HG02870 (cell line): ENCODE data around the gene PKN3.

Source experiments
- ATAC-seq: cut with Tn5 transposase; IDR thresholded peaks from one replicate; pipeline ENCODE4 v1.9.1; 2021; ENCODE audit warnings: mild to moderate bottlenecking, moderate library complexity; ENCODE audit not compliant: unreplicated experiment

The PKN3 gene

DNA sequence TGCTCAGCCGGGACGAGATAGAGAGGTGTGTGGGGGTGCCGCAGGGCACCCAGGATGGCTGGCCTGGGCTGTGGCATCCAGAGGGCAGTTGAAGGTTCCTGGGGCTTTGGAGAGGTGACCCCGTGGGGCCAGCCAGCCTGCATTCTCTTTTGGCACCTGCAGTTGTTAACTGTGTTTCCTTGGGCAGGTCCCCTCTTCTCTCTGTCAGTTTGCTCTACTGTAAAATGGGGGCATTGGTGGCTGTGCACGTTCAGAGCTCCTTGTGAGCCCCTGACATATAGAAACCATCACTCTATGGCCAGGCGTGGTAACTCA lies 13.1 kb downstream of the PKN3 start:
- ATAC-seq: no peak

DNA sequence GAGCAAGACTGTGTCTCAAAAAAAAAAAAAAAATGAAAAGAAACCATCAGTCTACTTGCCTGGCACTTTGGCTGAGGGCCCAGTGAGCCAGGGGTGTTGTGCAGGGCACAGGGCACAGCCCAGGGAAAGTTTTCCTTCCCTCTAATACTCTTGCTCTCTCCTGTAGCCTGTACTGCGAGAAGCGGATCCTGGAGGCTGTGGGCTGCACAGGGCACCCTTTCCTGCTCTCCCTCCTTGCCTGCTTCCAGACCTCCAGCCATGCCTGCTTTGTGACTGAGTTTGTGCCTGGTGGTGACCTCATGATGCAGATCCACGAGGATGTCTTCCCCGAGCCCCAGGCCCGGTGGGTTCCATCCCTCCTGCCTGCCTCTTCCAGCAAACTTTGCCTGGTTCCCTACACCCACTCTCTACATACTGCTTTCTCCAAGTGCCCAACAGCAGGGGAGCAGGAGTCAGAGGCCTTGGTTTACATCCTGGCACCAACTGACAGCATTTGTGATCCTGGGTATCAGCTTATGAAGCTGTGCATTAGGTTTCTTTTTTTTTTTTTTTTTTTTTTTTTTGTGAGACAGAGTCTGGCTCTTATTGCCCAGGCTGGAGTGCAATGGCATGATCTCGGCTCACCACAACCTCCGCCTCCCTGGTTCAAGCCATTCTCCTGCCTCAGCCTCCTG lies 14.4 kb downstream of the PKN3 start:
- ATAC-seq: no peak

DNA sequence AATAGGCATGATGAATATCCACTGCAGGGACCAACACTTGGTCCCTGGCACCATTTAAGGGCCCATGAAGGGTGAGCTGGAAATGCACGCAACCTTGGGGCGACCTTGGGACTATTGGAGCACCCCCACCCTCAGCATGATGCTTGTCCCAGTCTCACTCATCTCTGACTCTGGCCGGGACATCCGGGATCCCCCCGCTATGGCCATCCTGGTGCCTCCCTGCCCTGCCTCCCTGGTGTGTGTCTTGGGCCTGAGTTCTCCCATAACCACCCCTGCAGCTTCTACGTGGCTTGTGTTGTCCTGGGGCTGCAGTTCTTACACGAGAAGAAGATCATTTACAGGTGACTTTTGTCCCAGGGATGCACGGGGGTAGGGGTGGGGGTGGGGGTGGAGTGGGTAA lies 15.7 kb downstream of the PKN3 start:
- ATAC-seq: no peak

DNA sequence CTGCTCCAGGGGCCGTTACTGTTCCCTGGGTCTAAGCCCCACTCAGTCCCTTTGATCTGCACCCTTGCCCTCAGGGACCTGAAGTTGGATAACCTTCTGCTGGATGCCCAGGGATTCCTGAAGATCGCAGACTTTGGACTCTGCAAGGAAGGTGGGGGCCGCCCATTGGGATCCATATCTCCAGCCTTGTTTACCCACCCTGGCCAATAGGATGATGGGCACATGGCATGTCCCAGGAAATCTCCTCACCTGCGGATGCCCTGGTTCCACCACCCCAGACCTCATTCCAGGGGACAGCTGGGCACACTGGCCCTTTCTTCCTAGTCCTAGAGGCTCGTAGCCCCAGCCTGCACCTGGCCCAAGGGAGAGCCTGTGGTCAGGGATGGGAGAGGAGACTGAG lies 16.2 kb downstream of the PKN3 start:
- ATAC-seq: no peak

DNA sequence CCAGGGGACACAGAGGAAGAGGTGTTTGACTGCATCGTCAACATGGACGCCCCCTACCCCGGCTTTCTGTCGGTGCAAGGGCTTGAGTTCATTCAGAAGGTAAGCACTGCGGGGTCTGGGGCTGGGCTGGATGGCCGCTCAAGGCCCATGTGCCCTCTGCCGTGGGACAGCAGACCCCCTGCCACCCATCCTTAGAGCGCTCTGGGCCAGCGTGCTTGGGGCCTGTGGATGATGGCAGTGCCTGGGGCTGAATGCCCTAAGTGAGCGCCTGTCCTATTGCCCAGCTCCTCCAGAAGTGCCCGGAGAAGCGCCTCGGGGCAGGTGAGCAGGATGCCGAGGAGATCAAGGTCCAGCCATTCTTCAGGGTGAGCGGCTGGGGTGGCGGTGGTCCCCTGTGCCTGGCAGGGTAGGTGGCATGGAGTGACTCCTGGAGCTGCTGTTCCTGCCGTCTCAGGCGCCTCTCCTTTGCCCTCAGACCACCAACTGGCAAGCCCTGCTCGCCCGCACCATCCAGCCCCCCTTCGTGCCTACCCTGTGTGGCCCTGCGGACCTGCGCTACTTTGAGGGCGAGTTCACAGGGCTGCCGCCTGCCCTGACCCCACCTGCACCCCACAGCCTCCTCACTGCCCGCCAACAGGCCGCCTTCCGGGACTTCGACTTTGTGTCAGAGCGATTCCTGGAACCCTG lies 17.8 kb downstream of the PKN3 start:
- ATAC-seq: no peak

DNA sequence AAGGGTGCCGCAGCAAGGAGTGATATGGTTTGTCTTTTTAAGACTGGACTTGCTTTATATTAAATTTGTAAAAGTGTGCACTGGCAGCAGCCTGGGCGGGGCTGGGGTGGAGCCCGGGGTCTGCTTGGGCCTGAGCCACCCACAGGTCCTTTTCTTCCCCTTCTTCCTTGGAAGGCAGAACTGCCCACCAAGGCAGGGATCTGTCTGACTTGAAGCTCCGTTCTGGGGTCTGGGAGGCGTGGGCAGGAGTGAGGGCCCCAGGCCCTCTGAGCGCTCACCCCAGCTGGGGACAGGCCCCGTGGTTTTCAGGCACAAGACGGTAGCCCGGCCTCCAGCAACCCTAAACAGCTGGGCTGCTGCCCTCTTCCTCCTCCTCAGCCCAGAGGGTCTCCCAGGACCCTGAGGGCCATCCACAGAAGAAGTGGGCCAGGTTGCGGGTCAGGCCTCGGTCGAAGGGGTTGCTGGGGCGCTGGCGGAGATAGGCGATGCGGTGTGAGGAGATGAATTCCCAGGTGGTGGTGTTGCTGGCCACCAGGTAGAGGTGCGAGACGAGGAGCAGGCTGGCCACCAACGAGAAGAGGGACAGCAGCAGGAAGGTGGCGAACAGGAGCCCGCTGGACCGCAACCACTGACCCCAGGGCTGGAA lies 18.7 kb downstream of the PKN3 start:
- ATAC-seq: no peak

DNA sequence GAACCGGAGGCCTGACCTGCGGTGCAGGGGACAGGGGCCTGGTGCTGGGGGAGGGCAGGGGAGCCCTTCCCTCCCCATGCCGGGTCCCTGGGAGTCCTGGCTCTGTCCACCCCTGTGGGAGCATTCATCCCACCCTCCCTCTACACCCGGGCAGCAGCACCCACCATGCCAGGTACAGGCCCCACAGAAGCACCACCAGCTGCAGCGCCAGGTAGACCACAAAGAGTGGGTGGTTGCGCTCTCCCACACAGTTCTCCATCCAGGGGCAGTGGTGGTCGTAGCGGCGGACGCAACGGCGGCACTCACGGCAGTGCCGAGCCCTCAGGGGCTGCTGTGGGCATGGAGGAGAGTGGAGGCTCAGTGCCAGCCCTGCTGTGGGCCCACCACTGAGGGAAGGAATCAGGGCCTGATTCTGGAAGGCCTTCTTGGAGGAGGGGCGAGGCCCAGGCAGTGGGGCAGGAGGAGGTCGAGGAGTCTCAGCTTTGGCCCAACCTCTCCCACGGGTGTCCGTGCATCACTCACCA lies 19.2 kb downstream of the PKN3 start:
- ATAC-seq: no peak

DNA sequence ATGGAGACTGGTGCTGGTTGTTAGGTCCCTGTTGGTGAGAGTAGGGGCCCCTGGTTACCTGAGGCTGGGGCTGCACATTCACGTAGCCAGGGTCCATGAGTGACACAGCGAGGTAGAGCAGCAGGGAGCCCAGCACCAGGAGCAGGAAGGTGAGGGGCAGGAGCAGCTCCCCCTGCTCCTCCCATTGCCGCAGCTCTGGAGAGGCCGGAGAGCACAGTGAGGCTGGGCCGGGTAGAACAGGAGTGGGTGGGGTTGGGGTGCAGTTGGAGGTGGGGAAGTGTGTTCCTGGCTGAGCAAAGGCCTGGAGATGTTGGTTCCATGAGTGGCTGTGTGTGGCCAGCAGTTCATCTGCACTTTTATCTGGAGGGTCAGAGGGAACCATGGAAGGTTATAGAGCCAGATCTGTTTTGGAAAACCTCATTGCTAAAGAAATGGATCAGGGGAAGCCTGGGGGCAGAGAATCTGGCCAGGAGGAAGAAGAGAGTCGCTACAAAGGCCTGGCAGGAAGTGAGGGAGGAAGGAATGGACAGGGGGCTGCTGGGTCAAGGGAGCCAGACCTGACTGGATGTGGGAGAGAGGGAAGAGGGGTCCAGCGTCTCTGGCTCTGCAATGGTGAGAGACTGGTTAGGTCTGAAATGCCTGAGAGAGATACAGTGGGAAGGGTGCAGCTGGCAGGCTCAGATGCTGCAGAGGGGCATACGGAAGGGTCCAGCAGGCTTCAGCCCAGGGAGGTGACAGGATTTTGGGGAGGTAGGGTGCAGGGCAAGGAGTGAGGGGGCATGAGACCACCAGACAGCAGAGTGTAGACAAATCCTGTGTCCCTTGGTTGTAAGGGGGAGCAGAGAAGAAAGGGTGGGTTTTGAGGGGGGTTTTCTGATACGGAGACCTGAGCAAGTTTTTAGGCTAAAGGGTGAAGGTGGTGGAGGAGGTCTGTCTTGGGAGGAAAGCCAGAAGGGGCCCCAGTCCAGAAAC lies 20.4 kb downstream of the PKN3 start:
- ATAC-seq: no peak

DNA sequence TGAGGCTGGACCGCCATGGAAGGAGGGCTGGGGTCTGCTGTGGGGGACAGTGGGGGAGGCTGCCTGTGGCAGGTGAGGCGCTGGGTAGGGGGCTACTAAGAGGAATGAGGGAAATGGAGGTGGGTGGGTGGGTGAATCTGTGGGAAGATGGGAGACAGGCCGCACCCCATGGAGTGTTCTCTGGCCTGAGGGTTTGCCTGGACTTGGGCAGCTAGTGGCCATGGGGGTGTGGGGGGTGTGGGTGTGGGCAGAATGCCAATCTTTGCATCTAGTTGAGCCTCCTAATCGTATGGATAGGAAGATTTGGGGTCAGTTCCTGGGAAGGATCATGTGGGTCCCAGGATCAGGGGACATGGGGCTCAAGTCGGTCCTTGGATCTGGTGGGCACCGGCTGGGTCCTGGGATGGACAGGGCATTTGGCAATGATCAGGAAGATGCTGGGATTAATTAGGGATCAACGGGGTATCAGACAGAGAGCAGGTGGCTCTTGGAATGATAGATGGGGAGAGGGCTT lies 21.1 kb downstream of the PKN3 start:
- ATAC-seq: no peak

DNA sequence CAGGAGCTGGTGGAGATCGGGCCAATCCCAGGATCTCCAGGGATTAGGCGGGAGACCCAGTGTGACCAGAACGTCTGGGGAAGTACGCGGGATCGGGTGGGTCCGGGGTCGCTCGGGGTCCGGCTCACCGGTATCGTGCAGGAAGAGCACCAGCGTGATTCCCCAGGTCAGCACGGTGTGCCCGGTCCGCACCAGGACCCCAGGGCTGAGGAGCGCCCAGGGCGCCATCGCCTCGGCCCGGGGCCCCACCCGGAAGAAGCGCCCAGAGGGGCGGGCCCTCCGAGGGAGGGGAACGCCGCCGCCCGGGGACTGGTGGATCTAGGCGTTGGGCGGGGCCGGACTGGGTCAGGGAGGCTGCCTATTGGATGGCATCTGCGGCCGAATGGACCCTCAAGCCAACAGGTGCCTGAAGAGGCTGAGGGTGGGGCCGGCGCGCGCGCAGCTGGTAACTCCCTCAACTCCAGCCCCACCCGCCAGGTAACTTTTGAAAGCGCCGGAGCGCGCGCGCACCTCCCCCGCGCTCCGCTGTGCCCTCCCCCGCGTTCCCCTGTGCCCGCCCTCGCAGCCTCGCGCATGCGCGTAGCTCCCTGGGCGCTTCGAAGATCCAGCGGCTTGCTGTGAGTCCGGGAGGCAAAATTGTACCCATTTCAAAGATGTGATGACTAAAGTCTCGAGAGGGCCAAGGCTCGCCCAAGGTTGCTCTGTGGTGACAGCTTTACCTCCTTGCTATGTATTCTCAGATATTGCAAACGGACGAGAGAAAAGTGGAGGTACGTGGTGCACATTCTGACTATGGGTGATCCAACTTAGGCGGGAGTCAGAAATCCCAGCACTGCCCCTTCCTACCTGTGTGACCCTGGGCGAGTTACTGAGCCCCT lies 21.8 kb downstream of the PKN3 start, which contains the start of gene ZDHHC12:
Gene ZDHHC12 (minus strand): TSS at position 262 of the 878 bp plus-strand sequence. CDS start 34 bp downstream, at position 228.
- ATAC-seq: peak; percentile 89

DNA sequence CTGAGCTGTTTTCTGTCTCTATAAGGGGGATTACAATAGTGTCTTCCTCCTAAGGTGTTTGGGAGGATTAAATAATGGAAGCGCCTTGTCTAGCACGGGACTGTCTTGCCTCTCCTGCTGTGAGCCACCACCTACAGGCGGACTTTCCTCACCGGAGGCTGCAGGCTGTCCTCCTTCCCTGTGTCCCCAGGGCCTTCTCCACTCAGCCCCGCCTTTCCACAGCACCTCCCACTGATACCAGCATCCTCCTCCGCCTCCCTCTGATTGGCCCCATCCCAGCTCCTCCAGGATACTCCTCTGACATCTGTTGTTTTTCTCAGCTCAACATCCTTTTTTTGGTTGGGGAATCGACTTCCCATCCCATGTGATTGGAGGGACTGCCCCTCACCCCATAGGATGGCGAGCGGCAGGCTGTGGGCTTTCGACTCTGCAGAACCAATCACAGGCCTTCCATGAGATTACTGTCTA lies 22.5 kb downstream of the PKN3 start:
- ATAC-seq: no peak

DNA sequence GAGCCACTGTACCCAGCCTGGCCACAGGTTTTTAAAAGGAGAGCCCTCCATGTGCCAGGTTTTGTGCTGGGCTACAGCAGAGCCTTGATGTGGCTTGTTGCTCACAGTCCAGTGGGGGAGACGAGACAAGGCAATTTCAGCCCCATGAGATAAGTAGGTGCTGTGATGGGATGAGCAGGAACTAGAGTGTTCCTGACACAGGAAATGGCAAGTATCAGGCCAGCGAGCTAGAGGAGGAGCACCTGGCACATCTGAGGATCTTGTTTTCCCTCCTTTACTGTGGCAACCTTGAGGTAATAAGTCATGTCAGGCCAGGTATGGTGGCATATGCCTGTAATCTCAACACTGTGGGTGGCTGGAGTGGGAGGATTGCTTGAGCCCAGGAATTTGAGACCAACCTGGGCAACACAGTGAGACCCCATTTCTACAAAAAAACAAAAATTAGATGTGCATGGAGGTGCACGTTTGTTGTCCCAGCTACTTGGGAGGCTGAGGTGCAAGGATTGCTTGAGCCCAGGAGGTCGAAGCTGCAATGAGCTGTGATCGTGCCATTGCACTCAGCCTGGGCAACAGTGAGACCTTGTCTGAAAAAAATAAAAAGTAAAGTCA lies 25.4 kb downstream of the PKN3 start:
- ATAC-seq: no peak

DNA sequence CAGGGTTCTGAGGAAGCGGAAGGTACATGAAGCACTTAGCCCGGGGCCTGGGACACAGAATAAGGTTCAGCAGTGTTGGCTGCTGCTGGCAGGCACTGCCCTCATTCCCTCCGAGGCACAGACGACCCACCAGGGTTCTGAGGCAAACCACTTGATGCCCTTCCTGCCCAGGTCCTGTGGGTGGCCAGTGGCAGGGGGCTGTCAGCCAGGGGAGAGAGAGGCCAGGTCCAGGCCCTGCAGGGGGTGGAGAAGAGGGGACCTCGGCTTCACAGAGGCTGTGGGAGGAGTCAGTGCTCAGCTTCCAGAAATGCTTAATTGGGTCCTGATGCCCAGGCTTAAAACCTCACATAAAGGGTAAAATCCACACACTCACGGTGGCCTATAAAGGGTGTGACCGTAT lies 26.0 kb downstream of the PKN3 start:
- no peak for ATAC-seq

DNA sequence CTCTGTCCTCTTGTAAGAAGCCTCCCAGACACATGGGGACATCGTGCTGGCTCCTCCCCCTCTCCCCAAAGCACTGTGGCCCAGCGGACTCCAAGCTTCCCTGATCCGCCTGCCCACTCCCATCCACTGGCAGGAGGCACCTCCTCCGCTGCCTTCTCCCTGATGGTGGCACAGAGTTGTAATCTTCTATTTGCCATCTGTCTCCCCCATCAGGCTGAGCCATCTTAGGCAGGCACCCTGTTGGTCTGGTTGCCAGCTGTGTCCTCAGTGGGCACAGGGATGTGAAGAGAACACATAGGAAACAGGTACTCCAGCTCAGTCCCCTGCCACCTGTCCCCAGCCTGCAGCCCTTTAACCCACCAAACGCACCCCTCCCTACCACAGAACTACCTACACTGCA lies 27.0 kb downstream of the PKN3 start:
- no peak for ATAC-seq

DNA sequence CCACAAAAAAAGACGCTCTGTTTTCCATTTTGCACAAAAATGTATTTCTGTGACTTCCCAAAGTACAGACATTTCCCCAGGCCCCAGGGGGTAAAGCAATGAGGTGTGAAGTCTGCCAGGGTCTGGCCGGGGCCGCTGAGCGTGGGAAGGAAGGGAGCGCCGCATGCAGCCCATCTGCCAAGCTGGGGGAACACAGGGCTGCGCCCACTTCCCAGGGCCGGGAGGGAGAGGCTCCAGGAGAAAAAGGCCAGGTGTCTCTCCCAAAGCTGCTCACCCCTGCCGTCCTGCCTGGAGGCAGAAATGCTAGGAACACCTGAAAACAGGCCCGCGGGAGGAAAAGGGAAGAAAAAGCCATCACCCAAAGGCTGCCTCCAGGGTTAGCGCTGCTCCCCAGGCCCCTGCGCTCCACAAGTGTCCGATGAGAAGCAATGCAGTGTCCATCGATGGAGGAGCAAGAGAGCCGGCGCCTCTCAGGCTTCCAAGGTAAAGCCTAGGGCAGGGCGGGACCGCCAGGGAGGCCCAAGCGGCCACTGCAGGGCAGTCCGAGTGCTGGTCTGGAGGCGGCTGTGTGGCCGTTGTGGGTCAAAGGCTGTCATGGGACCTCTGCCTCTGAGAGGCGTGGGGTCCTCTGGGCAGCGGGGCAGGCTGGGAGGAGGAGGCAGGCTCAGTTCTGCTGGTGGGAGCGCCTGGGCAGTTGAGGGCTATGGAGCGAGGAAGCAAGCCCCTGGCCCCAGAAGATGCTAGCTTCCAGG lies 27.6 kb downstream of the PKN3 start:
- ATAC-seq: no peak

DNA sequence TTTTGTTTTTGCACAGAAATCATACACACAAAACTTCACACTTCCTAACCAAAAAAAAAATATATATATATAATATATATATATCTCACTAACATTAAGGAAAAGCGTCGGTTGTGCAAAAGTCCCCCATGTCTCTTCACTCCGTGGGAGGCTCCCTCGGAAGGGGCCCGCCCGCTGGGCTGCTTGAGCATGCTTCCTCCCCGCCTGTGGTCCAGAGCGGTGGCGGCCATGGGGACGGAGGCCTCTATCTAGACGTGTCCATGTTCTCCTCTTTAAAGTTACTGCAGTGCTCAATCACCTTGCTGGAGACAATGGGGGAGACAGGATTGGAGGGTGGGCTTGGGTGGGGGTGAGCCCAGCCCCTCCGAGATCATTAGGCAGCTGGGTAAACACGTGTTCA lies 28.8 kb downstream of the PKN3 start:
- no peak for ATAC-seq

DNA sequence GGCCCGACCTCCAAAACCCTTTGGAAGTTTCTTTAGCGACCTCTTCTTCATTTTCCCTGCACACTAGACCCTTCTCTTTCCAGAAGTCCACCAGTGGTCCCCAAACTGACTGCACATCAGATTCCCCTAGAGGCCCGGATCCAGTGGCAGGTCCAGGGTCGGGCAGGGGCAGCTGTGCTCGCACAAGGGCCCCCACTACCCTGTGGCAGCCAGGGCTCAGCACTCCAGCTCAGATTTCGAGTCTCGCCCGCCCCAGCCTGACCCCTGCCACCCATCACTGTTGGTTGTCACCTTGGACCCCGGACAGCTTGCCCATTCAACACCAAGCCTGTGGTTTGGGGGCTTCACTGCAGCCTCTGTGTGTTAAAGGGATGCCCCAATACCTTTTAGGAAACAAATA lies 29.4 kb downstream of the PKN3 start:
- no peak for ATAC-seq

DNA sequence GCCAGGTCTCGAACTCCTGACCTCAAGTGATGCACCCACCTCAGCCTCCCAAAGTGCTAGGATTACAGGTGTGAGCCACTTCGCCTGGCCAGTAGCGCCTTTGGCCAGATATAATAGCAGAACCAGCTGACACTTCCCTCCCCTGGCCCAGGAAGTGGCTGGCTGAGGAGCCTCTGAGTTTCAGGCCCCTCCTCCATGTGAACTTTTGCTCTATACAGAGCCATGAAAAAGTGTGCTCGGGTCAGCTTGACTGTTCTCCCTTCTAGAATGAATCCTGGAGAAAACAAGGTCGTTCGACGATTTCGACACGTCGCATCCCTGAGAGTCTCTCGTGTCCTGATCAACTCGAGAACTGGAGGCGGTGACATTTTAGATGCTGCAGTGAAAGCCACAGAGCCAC lies 30.3 kb downstream of the PKN3 start:
- ATAC-seq: no peak

DNA sequence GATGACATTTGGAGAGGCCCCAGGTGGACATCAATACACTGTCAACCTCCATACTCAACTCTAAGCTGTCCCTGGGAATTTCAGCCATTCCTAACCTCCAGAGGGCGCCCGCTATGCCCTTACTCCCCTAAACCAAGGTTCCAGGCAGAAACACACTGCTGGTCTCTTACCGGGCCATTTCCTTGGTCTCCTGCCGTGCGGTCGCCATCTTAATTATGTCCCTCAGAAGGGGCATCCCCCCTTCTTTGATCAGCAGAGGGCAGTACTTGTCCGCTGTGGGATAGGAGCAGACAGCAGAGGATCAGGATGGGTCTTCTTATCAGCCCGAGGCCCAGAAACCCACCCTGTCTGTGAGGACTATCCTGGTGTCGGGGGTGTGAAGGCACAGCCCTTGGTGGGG lies 31.0 kb downstream of the PKN3 start:
- ATAC-seq: no peak
